Hematopoietic multipotent progenitor cell treated with erythropoietin and hydrocortisone succinate and interleukin-3 and kit ligand, for 15 days (in vitro differentiated cells): ENCODE results near the gene TMC7.
"Not testable (repeated sequence)": the region's sequence is repeated elsewhere in the genome, so short reads cannot be mapped to it uniquely, and the experiment has no call there.

Experiments
- DNase-seq: peaks from one replicate; pipeline ENCODE4 v3.0.0-alpha.2; 2015; ENCODE audit warnings: low spot score

The TMC7 gene

GRCh38 chr16:18979936-18980335, 3.8 kb upstream of the TMC7 start:
- DNase-seq = no peak

DNA sequence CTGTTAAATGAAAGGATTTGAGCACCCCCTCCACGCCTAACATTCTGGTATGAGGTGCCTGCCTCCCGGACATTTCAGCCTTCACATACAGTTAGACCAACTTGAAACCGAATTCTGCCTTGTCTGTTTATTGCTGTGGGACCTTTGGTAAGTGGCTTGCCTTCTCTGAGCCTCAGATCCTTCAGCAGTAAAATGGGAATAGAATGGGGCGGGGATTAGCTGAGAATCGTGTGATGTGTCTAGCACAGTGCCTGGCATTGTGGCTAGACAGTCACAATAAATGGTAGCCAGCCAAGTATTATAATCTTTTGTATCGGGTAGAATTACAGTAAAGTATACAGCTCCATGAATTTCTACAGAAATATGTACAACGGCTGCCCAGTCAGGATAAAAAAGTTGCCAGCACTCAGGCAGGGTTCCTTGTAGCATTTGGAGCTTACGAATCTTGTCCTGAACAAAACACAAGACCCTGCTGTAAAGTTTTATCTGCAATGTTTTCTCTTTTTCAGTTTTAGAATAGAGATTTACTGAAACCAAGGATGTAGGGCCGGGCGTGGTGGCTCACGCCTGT, 786 bp downstream of the TMC7 start:
- no peak for DNase-seq

GRCh38 chr16:18985256-18985655, 1.5 kb downstream of the TMC7 start:
- not testable (repeated sequence) for DNase-seq

GRCh38 chr16:18991731-18992130, 8.0 kb downstream of the TMC7 start:
- DNase-seq = not testable (repeated sequence)

DNA sequence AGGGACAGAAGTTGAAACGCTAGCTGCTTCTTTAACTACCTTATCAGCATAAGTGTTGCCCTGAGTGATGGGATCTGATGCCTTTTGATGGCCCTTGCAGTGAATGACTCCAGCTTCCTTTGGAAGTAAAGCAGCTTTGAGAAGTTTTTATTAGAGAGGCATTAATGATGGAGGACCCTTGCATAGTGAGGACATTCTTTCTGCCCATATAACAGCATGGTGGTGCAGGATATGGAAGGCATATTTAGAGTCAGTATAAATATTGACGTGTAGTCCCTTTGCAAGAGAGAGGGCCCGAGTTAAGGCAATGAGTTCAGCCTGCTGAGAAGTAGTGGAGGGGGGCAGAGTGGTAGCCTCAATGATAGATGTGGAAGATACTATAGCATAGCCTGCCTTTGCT, 9.8 kb downstream of the TMC7 start:
- DNase-seq = not testable (repeated sequence)

GRCh38 chr16:18994181-18994580, 10.4 kb downstream of the TMC7 start:
- DNase-seq = not testable (repeated sequence)

- not testable (repeated sequence) for DNase-seq
These were observed 11.7 kb downstream of the TMC7 start for GRCh38 chr16:18995406-18995805.

DNA sequence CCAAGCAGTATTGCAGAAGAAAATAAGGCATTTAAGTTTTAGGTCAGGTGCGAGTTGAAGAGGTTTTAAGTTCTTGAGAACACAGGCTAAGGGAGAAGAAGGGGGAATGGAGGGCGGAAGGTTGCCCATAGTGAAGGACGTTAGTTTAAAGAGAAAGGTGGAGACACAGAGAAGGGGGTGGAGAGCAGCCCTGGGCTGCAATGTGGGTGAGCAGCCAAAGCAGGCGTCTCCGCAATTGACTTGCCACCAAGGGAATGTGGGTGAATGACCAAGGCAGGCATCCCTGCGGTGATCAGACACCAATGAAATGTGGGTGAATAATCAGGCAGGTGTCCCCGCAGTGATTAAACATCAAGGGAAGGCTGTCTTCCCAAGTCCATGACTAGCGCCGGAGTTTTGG, 12.8 kb downstream of the TMC7 start:
- not testable (repeated sequence) for DNase-seq

GRCh38 chr16:18997001-18997400, 13.3 kb downstream of the TMC7 start:
- not testable (repeated sequence) for DNase-seq

- no peak for DNase-seq
These were observed 15.3 kb downstream of the TMC7 start for GRCh38 chr16:18999045-18999393.

DNA sequence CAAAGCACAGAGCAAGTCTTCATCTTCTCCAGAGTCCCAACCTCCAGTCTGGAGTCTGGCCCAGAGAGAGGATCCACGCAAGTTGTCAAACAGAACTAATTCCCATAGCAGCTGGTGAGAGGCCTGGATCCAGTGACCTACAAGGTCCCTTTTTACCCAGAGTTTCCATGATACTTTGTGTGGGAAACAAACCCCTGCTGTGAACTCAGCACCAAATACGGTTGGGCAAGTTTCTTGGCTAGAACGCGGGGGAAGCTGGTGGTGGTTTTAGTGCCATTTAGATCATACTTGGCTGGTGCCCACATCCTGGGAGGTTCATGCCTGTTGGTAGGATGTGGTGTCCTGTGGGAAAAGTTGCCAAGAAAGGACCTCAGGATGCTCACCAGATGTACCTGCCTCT, 18.1 kb downstream of the TMC7 start:
- DNase-seq = no peak

- no peak for DNase-seq
These were observed 20.2 kb downstream of the TMC7 start for GRCh38 chr16:19003935-19004334.

DNA sequence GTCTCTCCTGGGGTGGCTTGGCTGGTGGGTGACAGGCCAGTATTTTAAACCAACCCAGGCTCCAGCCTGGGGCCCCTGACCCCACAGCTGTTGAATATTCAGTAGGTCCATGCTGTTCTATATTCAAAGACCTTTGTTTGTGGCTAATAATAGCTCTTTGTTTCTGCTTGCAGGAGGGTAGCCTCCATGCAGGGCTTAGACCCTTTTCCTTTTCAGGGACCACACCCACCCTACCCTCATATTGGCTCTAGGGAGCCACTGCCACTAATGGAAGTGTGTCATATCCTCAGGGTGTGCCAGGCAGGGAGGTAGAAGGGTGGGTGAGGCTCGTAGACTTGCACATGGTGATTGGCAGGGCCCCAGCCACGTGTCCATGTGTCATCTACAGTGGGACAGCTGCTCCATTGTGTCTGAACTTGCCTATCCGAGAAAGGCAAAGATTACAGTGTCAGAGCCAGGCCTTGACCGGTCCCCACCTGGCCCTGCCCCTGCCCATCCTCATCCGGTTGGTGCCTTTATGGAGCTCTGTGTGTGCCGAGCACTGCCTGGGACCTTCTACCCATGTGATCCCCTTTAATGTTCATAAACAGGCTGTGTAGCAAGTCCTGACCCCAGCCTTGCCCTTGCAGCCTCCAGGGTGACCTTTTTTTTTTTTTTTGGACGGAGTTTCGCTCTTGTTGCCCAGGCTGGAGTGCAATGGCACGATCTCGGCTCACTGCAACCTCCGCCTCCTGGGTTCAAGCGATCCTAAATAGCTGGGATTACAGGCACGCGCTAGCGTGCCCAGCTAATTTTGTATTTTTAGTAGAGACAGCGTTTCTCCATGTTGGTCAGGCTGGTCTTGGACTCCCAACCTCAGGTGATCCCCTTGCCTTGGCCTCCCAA, 22.1 kb downstream of the TMC7 start:
- no peak for DNase-seq

GRCh38 chr16:19006446-19007315, 22.9 kb downstream of the TMC7 start:
- no peak for DNase-seq

- no peak for DNase-seq
These were observed 24.8 kb downstream of the TMC7 start for GRCh38 chr16:19008245-19009169.

- no peak for DNase-seq
These were observed 27.5 kb downstream of the TMC7 start for GRCh38 chr16:19011169-19011731.

GRCh38 chr16:19014461-19014860, 30.7 kb downstream of the TMC7 start:
- no peak for DNase-seq

GRCh38 chr16:19017179-19017578, 33.4 kb downstream of the TMC7 start:
- no peak for DNase-seq

- no peak for DNase-seq
These were observed 37.0 kb downstream of the TMC7 start for GRCh38 chr16:19020689-19021088.

DNA sequence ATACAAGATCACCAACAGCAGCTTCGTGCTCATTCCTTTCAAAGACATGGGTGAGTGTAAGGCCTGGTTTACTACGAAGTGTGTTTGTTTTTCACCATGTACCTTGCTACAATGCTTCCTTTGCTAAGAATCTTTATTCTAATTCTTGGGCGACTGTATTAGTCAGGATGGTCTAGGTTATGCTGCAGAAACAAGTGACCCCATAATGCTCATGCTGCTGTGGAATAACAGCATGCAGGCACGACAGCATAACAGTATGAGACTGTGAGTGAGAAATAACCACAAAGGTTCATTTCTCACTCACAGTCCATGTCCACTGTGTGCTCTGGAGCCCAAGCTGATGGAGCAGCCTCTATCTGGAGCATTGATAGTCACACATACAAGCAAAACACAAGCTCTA, 38.0 kb downstream of the TMC7 start:
- DNase-seq = no peak

DNA sequence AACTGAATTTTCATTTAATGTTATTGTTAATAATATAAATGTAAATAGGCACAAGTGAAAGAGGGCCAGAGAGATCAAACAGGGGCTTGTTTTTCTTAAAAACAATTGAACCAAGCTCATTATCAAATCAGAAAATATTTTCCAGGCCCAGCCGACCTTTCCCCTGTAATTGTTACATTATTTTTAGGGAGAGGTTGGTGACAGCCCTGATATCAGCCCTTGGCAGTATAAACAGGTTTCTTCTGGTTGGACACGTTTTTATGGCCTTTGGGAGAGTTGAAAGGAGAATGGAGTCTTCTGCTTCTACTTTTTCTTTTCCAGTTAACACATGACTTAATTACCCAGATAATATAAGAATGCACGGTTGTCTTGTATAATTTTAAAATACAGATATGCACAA, 43.7 kb downstream of the TMC7 start:
- DNase-seq = no peak
